H1 (cell line): ENCODE results near the gene NEUROG1. TPM values are rescaled to one million over a fixed set of nuclear protein-coding genes. Genes with fewer than 3 reads are reported as not detected.

Experiments
- NANOG ChIP-seq: IDR thresholded peaks from 2 replicates; pipeline ENCODE4 v1.6.1; 2011; ENCODE audit warnings: low read length, low read depth, mild to moderate bottlenecking, inconsistent platforms; ENCODE audit not compliant: insufficient read depth, poor library complexity, severe bottlenecking
- POU5F1 ChIP-seq: IDR thresholded peaks from 2 replicates; pipeline ENCODE4 v1.6.1; 2011; ENCODE audit warnings: low read depth, mild to moderate bottlenecking, low read length, moderate library complexity
- SP1 ChIP-seq: IDR thresholded peaks from 2 replicates; pipeline ENCODE4 v1.6.1; 2011; ENCODE audit warnings: low read depth, low read length
- TEAD4 ChIP-seq: IDR thresholded peaks from 2 replicates; pipeline ENCODE4 v1.6.1; 2012; ENCODE audit warnings: low read depth, low read length, inconsistent platforms, mixed read lengths
- YY1 ChIP-seq: IDR thresholded peaks from 2 replicates; pipeline ENCODE4 v1.6.1; 2011; ENCODE audit warnings: low read depth, mild to moderate bottlenecking, low read length
- polyA plus RNA-seq, 7 experiments: library from polyadenylated mRNA; depleted of rRNA in 3 of 7; stranded (reverse) in 5 of 7; unstranded in 2 of 7; fragments of >200 nt in 5 of 7; fragments of 200-250 nt in 2 of 7; gene quantifications; 1 replicate in 5 of 7; 2 replicates in 1 of 7; 4 replicates in 1 of 7; pipeline versions ENCODE4 v1.2.1 to v1.2.3, GENCODE V29; 2011 to 2013; ENCODE audit warnings: missing spikeins in 2 of 7, mixed read lengths in 2 of 7
- total RNA-seq: library from RNA; stranded (reverse); fragmentation: NEBNext Ultra II Directional; extraction: Animal tissue kit (Norgen Biotek cat#: 25700); gene quantifications from 2 replicates; pipeline ENCODE4 v1.2.1, GENCODE V29; 2021
- TF ChIP-seq, protein P1 (sequence below): fragments of 300-600 bp; sonication (generic); IDR thresholded peaks from 2 replicates; pipeline ENCODE4 v1.7.1; 2012; ENCODE audit warnings: low read length, moderate library complexity, mild to moderate bottlenecking, inconsistent platforms; ENCODE audit not compliant: insufficient replicate concordance

Gene NEUROG1
- total and polyA plus RNA-seq, 2 of the 8 experiments (the other 6 are each of a cell fraction or from before 2014, with no cell fraction given): not detected

DNA sequence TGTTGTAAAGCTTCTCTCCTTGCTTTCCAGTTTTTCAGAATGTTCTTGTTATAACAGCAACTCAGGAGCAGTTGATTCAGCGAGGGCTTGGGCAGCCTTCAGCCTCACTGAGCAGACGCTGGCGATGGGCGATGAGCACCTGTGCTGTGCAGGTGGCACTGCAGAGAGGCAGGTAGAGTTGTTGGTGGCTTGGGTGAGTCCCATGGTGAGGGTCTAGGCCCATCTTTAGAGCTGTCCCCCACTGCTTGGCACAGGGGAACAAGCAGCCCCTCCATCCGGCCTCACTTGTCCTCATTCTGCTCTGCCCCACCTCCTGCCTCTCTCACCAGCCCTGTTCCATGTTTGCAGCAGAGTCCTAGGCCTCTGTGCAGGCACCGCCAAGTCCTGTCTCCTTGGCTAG is 49.2 kb upstream of the NEUROG1 start (continued):
- TF ChIP-seq, protein P1, sequence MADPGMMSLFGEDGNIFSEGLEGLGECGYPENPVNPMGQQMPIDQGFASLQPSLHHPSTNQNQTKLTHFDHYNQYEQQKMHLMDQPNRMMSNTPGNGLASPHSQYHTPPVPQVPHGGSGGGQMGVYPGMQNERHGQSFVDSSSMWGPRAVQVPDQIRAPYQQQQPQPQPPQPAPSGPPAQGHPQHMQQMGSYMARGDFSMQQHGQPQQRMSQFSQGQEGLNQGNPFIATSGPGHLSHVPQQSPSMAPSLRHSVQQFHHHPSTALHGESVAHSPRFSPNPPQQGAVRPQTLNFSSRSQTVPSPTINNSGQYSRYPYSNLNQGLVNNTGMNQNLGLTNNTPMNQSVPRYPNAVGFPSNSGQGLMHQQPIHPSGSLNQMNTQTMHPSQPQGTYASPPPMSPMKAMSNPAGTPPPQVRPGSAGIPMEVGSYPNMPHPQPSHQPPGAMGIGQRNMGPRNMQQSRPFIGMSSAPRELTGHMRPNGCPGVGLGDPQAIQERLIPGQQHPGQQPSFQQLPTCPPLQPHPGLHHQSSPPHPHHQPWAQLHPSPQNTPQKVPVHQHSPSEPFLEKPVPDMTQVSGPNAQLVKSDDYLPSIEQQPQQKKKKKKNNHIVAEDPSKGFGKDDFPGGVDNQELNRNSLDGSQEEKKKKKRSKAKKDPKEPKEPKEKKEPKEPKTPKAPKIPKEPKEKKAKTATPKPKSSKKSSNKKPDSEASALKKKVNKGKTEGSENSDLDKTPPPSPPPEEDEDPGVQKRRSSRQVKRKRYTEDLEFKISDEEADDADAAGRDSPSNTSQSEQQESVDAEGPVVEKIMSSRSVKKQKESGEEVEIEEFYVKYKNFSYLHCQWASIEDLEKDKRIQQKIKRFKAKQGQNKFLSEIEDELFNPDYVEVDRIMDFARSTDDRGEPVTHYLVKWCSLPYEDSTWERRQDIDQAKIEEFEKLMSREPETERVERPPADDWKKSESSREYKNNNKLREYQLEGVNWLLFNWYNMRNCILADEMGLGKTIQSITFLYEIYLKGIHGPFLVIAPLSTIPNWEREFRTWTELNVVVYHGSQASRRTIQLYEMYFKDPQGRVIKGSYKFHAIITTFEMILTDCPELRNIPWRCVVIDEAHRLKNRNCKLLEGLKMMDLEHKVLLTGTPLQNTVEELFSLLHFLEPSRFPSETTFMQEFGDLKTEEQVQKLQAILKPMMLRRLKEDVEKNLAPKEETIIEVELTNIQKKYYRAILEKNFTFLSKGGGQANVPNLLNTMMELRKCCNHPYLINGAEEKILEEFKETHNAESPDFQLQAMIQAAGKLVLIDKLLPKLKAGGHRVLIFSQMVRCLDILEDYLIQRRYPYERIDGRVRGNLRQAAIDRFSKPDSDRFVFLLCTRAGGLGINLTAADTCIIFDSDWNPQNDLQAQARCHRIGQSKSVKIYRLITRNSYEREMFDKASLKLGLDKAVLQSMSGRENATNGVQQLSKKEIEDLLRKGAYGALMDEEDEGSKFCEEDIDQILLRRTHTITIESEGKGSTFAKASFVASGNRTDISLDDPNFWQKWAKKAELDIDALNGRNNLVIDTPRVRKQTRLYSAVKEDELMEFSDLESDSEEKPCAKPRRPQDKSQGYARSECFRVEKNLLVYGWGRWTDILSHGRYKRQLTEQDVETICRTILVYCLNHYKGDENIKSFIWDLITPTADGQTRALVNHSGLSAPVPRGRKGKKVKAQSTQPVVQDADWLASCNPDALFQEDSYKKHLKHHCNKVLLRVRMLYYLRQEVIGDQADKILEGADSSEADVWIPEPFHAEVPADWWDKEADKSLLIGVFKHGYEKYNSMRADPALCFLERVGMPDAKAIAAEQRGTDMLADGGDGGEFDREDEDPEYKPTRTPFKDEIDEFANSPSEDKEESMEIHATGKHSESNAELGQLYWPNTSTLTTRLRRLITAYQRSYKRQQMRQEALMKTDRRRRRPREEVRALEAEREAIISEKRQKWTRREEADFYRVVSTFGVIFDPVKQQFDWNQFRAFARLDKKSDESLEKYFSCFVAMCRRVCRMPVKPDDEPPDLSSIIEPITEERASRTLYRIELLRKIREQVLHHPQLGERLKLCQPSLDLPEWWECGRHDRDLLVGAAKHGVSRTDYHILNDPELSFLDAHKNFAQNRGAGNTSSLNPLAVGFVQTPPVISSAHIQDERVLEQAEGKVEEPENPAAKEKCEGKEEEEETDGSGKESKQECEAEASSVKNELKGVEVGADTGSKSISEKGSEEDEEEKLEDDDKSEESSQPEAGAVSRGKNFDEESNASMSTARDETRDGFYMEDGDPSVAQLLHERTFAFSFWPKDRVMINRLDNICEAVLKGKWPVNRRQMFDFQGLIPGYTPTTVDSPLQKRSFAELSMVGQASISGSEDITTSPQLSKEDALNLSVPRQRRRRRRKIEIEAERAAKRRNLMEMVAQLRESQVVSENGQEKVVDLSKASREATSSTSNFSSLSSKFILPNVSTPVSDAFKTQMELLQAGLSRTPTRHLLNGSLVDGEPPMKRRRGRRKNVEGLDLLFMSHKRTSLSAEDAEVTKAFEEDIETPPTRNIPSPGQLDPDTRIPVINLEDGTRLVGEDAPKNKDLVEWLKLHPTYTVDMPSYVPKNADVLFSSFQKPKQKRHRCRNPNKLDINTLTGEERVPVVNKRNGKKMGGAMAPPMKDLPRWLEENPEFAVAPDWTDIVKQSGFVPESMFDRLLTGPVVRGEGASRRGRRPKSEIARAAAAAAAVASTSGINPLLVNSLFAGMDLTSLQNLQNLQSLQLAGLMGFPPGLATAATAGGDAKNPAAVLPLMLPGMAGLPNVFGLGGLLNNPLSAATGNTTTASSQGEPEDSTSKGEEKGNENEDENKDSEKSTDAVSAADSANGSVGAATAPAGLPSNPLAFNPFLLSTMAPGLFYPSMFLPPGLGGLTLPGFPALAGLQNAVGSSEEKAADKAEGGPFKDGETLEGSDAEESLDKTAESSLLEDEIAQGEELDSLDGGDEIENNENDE: no peak
- TF ChIP-seq SP1 (no peak), POU5F1 (no peak), YY1 (no peak), NANOG (no peak), TEAD4 (no peak)
- TF ChIP-seq, all 59 proteins: peak for 0
